H1 (cell line): ENCODE results near the gene L3MBTL4. TPM values are rescaled to one million over a fixed set of nuclear protein-coding genes. Genes with fewer than 3 reads are reported as not detected.

ENCODE experiments used
- CHD7 ChIP-seq: fragments of 300-600 bp; sonication (generic); IDR thresholded peaks from 2 replicates; pipeline ENCODE4 v1.7.1; 2012; ENCODE audit warnings: low read length, moderate library complexity, mild to moderate bottlenecking, inconsistent platforms; ENCODE audit not compliant: insufficient replicate concordance
- CTBP2 ChIP-seq: IDR thresholded peaks from 2 replicates; pipeline ENCODE4 v1.7.0; 2011; ENCODE audit warnings: borderline replicate concordance, mild to moderate bottlenecking, moderate library complexity, mixed read lengths, low read length; ENCODE audit not compliant: insufficient read depth, insufficient read length
- POLR2A ChIP-seq, 2 experiments: IDR thresholded peaks; 1 replicate in 1 of 2; 2 replicates in 1 of 2; pipeline ENCODE4 v1.6.1; 2011; ENCODE audit warnings: low read depth in 2 of 2, low read length in 2 of 2, mild to moderate bottlenecking in 2 of 2; ENCODE audit errors: control extremely low read depth in 1 of 2
- POU5F1 ChIP-seq: IDR thresholded peaks from 2 replicates; pipeline ENCODE4 v1.6.1; 2011; ENCODE audit warnings: low read depth, mild to moderate bottlenecking, low read length, moderate library complexity
- SRF ChIP-seq: IDR thresholded peaks from 2 replicates; pipeline ENCODE4 v1.6.1; 2011; ENCODE audit warnings: mild to moderate bottlenecking, low read depth, low read length, moderate library complexity
- TEAD4 ChIP-seq: IDR thresholded peaks from 2 replicates; pipeline ENCODE4 v1.6.1; 2012; ENCODE audit warnings: low read depth, low read length, inconsistent platforms, mixed read lengths
- polyA plus RNA-seq, 7 experiments: library from polyadenylated mRNA; depleted of rRNA in 3 of 7; stranded (reverse) in 5 of 7; unstranded in 2 of 7; fragments of >200 nt in 5 of 7; fragments of 200-250 nt in 2 of 7; gene quantifications; 1 replicate in 5 of 7; 2 replicates in 1 of 7; 4 replicates in 1 of 7; pipeline versions ENCODE4 v1.2.1 to v1.2.3, GENCODE V29; 2011 to 2013; ENCODE audit warnings: missing spikeins in 2 of 7, mixed read lengths in 2 of 7
- total RNA-seq: library from RNA; stranded (reverse); fragmentation: NEBNext Ultra II Directional; extraction: Animal tissue kit (Norgen Biotek cat#: 25700); gene quantifications from 2 replicates; pipeline ENCODE4 v1.2.1, GENCODE V29; 2021

L3MBTL4 gene
- total and polyA plus RNA-seq, 2 of the 8 experiments (the other 6 are each of a cell fraction or from before 2014, with no cell fraction given): 1.0 to 2.1 TPM

- TF ChIP-seq SRF (no peak), POU5F1 (no peak), TEAD4 (no peak), POLR2A (IDR thresholded peaks at IDR 0.05; ENCODE audit: control extremely low read depth in 1 of 2, low read depth in 2 of 2, low read length in 2 of 2) (no peak), CHD7 (no peak), CTBP2 (no peak)
Observed at GRCh38 chr18:6434481-6434880, 19.8 kb upstream of the L3MBTL4 start (continued).
